ENCODE data around the gene ADAMTS10. TPM values are rescaled to one million over a fixed set of nuclear protein-coding genes. Genes with fewer than 3 reads are reported as not detected.
A peak's percentile ranks its signal among the peaks of the same experiment; 100 is the strongest.
"Not testable (repeated sequence)": the region's sequence is repeated elsewhere in the genome, so short reads cannot be mapped to it uniquely, and the experiment has no call there.

Gene ADAMTS10
- total RNA-seq, 2 experiments from 2014 or later: not detected

DNA sequence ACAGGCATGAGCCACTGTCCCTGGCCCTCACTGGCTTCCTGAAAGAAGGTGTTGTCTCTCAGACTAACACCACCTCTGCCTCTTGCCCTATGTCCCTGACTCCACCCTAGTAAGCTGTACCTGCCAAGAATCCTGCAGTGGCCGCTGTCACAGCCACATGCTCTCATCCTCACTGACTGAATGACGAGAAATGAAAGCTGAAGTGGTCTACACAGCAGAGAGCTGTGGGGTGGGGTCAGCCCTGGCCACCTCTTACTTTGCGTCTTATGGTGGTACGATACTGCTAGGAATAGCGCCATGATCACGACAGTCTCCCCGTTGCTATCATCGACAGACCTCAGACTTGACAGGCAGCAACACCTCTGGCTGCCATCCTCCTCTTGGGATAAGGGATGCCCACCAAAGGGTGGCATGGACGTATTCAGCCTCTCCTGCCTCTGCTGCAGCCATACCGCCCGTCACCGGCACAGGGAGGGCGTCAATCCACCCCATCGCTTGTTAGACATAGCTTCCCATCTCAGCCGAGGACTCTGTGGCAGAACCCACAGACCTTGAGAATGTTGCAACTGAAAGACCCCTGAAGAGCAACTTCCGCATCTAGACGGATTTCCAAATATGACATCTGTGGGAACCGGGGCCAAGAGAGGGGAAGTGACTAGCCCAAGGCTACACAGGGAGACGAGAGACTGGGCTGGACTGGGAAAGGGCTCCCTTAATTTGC is 34.1 kb downstream of the ADAMTS10 start:
- DNase-seq (ENCODE audit: low spot score): no peak
- TF ChIP-seq, protein P1, sequence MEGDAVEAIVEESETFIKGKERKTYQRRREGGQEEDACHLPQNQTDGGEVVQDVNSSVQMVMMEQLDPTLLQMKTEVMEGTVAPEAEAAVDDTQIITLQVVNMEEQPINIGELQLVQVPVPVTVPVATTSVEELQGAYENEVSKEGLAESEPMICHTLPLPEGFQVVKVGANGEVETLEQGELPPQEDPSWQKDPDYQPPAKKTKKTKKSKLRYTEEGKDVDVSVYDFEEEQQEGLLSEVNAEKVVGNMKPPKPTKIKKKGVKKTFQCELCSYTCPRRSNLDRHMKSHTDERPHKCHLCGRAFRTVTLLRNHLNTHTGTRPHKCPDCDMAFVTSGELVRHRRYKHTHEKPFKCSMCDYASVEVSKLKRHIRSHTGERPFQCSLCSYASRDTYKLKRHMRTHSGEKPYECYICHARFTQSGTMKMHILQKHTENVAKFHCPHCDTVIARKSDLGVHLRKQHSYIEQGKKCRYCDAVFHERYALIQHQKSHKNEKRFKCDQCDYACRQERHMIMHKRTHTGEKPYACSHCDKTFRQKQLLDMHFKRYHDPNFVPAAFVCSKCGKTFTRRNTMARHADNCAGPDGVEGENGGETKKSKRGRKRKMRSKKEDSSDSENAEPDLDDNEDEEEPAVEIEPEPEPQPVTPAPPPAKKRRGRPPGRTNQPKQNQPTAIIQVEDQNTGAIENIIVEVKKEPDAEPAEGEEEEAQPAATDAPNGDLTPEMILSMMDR (conservative IDR thresholded peaks at IDR 0.05; ENCODE audit: low read length): no peak
- no peak for TF ChIP-seq EZH2phosphoT487 (IDR thresholded peaks at IDR 0.05; ENCODE audit: borderline replicate concordance, low read depth, low read length)
- no peaks in the 10 kb centered on the region for H4K20me1 ChIP-seq (ENCODE audit: insufficient read depth, low read length)
- H3K9me3 ChIP-seq (ENCODE audit: low read length): no peaks in the 10 kb centered on the region
- H2AFZ ChIP-seq (ENCODE audit: low read length): peak overlapping the region; percentile 87; the same call in 1 of the 2 replicates
- POLR2A ChIA-PET: interaction anchor here (0.6 kb wide), 2 partner anchors 1176 to 1603 kb away, joined by 3 to 8 read pairs; no protein-coding TSS in a partner anchor
- peak overlapping the region; percentile 64 for H3K4me2 ChIP-seq (ENCODE audit: low read length)
- no TSS peak for BruUV-seq (replicated peaks)
- CTCF ChIA-PET (ENCODE audit: unreplicated experiment): no interaction called here
- no peaks in the 10 kb centered on the region for H3K9me2 ChIP-seq (ENCODE audit: insufficient read depth, low read length)
- H3K79me2 ChIP-seq (ENCODE audit: insufficient read depth, low read depth, low read length): no peaks in the 10 kb centered on the region
- H3K36me3 ChIP-seq (ENCODE audit: insufficient read depth, low read length): no peaks in the 10 kb centered on the region
- peaks cover 18% of the 10 kb centered on the region for H3K4me1 ChIP-seq (ENCODE audit: insufficient read depth, low read length, poor library complexity, severe bottlenecking)
- H3K27ac ChIP-seq (ENCODE audit: low read depth, low read length, poor library complexity, severe bottlenecking): no peak overlapping the region
- peak overlapping the region; percentile 57 for H3K4me3 ChIP-seq (ENCODE audit: low read depth, low read length, poor library complexity, severe bottlenecking)
- intact Hi-C loops (cut with micrococcal nuclease; ENCODE audit: unreplicated experiment): no loop called here

DNA sequence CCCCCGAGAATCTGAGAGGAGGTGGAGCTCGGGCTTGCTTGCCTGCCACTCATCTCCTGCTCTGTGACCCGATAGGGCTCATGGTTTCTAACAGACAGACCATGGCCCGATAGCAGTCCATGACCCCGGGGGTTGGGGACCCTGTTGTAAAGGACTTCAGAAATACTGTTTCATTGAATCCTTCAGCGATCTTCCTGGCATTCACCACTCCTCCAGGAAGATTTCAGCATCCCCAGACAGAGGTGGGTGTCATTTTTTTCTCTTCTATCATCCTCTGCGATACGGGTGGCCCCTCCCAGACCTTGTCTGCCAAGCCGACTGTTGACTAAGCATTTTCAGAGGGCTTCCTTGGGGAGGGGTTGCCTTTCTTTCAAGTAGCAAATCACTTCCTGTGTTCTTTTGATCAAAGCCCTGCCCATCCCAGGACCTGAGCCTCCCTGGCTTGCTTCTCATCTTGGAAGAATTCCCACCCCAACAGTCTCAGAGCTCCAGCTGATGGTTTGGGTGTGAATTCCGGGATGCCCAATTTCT is 35.0 kb downstream of the ADAMTS10 start:
- CTCF ChIA-PET (ENCODE audit: unreplicated experiment): no interaction called here
- H2AFZ ChIP-seq (ENCODE audit: low read length): no peak overlapping the region
- no peak for DNase-seq (ENCODE audit: low spot score)
- H3K4me2 ChIP-seq (ENCODE audit: low read length): no peak overlapping the region
- H3K27ac ChIP-seq (ENCODE audit: low read depth, low read length, poor library complexity, severe bottlenecking): no peak overlapping the region
- no TSS peak for BruUV-seq (replicated peaks)
- no peaks in the 10 kb centered on the region for H4K20me1 ChIP-seq (ENCODE audit: insufficient read depth, low read length)
- intact Hi-C loops (cut with micrococcal nuclease; ENCODE audit: unreplicated experiment): no loop called here
- no peak overlapping the region for H3K4me3 ChIP-seq (ENCODE audit: low read depth, low read length, poor library complexity, severe bottlenecking)
- H3K36me3 ChIP-seq (ENCODE audit: insufficient read depth, low read length): no peaks in the 10 kb centered on the region
- TF ChIP-seq, protein P1 (conservative IDR thresholded peaks at IDR 0.05; ENCODE audit: low read length): no peak
- no peak for TF ChIP-seq EZH2phosphoT487 (IDR thresholded peaks at IDR 0.05; ENCODE audit: borderline replicate concordance, low read depth, low read length)
- no peaks in the 10 kb centered on the region for H3K79me2 ChIP-seq (ENCODE audit: insufficient read depth, low read depth, low read length)
- POLR2A ChIA-PET: interaction anchor here (0.6 kb wide), 1 partner anchor 1177 kb away, joined by 8 read pairs; no protein-coding TSS in a partner anchor
- no peaks in the 10 kb centered on the region for H3K9me3 ChIP-seq (ENCODE audit: low read length)
- H3K9me2 ChIP-seq (ENCODE audit: insufficient read depth, low read length): no peaks in the 10 kb centered on the region
- peaks cover 18% of the 10 kb centered on the region for H3K4me1 ChIP-seq (ENCODE audit: insufficient read depth, low read length, poor library complexity, severe bottlenecking)

DNA sequence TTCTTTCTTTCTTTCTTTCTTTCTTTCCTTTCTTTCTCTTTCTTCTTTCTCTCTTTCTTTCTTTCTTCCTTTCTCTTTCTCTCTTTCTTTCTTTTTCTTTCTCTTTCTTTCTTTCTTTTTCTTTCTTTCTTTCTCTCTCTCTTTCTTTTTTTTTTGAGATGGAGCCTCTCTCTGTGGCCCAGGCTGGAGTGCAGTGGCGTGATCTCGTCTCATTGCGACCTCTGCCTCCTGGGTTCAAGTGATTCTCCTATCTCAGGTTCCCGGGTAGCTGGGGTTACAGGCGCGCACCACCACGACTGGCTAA is 35.9 kb downstream of the ADAMTS10 start:
- H3K4me3 ChIP-seq (ENCODE audit: low read depth, low read length, poor library complexity, severe bottlenecking); BruUV-seq (replicated peaks); intact Hi-C loops (cut with micrococcal nuclease; ENCODE audit: unreplicated experiment); H4K20me1 ChIP-seq (ENCODE audit: insufficient read depth, low read length); H2AFZ ChIP-seq (ENCODE audit: low read length); H3K9me3 ChIP-seq (ENCODE audit: low read length); H3K9me2 ChIP-seq (ENCODE audit: insufficient read depth, low read length); H3K27ac ChIP-seq (ENCODE audit: low read depth, low read length, poor library complexity, severe bottlenecking); CTCF ChIA-PET (ENCODE audit: unreplicated experiment); H3K36me3 ChIP-seq (ENCODE audit: insufficient read depth, low read length); DNase-seq (ENCODE audit: low spot score); H3K79me2 ChIP-seq (ENCODE audit: insufficient read depth, low read depth, low read length); H3K4me2 ChIP-seq (ENCODE audit: low read length): not testable (repeated sequence)
- POLR2A ChIA-PET: interaction anchor here (0.6 kb wide), 1 partner anchor 161 kb away, joined by 3 read pairs; no protein-coding TSS in a partner anchor
- H3K4me1 ChIP-seq (ENCODE audit: insufficient read depth, low read length, poor library complexity, severe bottlenecking): peaks cover 18% of the 10 kb centered on the region

All from OCI-LY7 (cell line).